Muscle of arm (tissue), 14 donors: Measurements from ENCODE around the gene C9orf57. TPM values are rescaled to one million over a fixed set of nuclear protein-coding genes. Genes with fewer than 3 reads are reported as not detected.
A peak's percentile ranks its signal among the peaks of the same experiment; 100 is the strongest.
"Not testable (repeated sequence)": the region's sequence is repeated elsewhere in the genome, so short reads cannot be mapped to it uniquely, and the experiment has no call there.

Source experiments
- DNase-seq: peaks from one replicate; pipeline ENCODE4 v3.0.0-alpha.2; 2013
- long read RNA-seq, 11 donors: transcript quantifications; one replicate each; lab custom pipeline, GENCODE V29; 2026
- polyA plus RNA-seq, 12 donors: library from polyadenylated mRNA; unstranded; fragments of 120-200 nt; gene quantifications; one replicate each; pipeline ENCODE4 v1.2.1, GENCODE V29; 2013; ENCODE audit not compliant: insufficient read length in 12 of 12

The C9orf57 gene
- under 1 TPM in 1 of 12 donors, not detected in 11; 0.16 TPM for polyA plus RNA-seq
- long read RNA-seq, donor 1, result 0 reads
- long read RNA-seq, donor 2, result 0 reads
- long read RNA-seq, donor 3, result 0 reads
- long read RNA-seq, donor 4, result 0 reads
- long read RNA-seq, donor 5, result 0 reads
- long read RNA-seq, donor 6, result 0 reads
- long read RNA-seq, donor 7, result 0 reads
- long read RNA-seq, donor 8, result 0 reads
- long read RNA-seq, donor 9, result 0 reads
- long read RNA-seq, donor 10, result 0 reads
- long read RNA-seq, donor 11, result 0 reads

GRCh38 chr9:72060513-72060912, at the start of gene C9orf57:
C9orf57 (minus strand) TSS chr9:72060613; CDS start chr9:72059331, 1,282 bp downstream.
- DNase-seq, result no peak

GRCh38 chr9:72102520-72102919, 42.1 kb upstream of the C9orf57 start:
- no peak for DNase-seq

- not testable (repeated sequence) for DNase-seq
Measured at GRCh38 chr9:72095520-72095919, 35.1 kb upstream of the C9orf57 start.

GRCh38 chr9:72092820-72093219, 32.4 kb upstream of the C9orf57 start:
- no peak for DNase-seq

GRCh38 chr9:72089451-72090130, 29.2 kb upstream of the C9orf57 start:
- DNase-seq, result no peak

GRCh38 chr9:72082536-72082935, 22.1 kb upstream of the C9orf57 start:
- DNase-seq, result no peak

GRCh38 chr9:72074666-72075065, 14.3 kb upstream of the C9orf57 start:
- not testable (repeated sequence) for DNase-seq

GRCh38 chr9:72065076-72065475, 4.7 kb upstream of the C9orf57 start:
- DNase-seq, result no peak

- DNase-seq, result no peak
Measured at GRCh38 chr9:72052122-72052521, 8.3 kb downstream of the C9orf57 start.

- DNase-seq, result no peak
Measured at GRCh38 chr9:72048850-72049249, 11.6 kb downstream of the C9orf57 start.

GRCh38 chr9:72046630-72047456, 13.6 kb downstream of the C9orf57 start:
- DNase-seq, result no peak

GRCh38 chr9:72044095-72044494, 16.3 kb downstream of the C9orf57 start:
- DNase-seq, result no peak

- DNase-seq, result no peak
Measured at GRCh38 chr9:72043576-72043975, 16.8 kb downstream of the C9orf57 start.

- DNase-seq, result no peak
Measured at GRCh38 chr9:72042928-72043327, 17.5 kb downstream of the C9orf57 start.

- DNase-seq, result peak; percentile 43
Measured at GRCh38 chr9:72041775-72042194, 18.6 kb downstream of the C9orf57 start.

- no peak for DNase-seq
Measured at GRCh38 chr9:72041369-72041768, 19.0 kb downstream of the C9orf57 start.

- no peak for DNase-seq
Measured at GRCh38 chr9:72039532-72039931, 20.9 kb downstream of the C9orf57 start.

GRCh38 chr9:72038890-72039410, 21.5 kb downstream of the C9orf57 start:
- peak; percentile 89 for DNase-seq

GRCh38 chr9:72038408-72038807, 22.0 kb downstream of the C9orf57 start:
- DNase-seq, result peak; percentile 32

- DNase-seq, result peak; percentile 66
Measured at GRCh38 chr9:72037571-72037970, 22.8 kb downstream of the C9orf57 start.

GRCh38 chr9:72030767-72031166, 29.6 kb downstream of the C9orf57 start:
- no peak for DNase-seq

GRCh38 chr9:72029986-72030385, 30.4 kb downstream of the C9orf57 start:
- DNase-seq, result no peak
